Dermis blood vessel endothelial cell (primary cell): ENCODE data around the gene SH3RF3. TPM values are rescaled to one million over a fixed set of nuclear protein-coding genes. Genes with fewer than 3 reads are reported as not detected.
A peak's percentile ranks its signal among the peaks of the same experiment; 100 is the strongest.

Source experiments
- DNase-seq: peaks from one replicate; pipeline ENCODE4 v3.0.0; 2010
- total RNA-seq: library from RNA; depleted of rRNA; stranded (reverse); fragments of >200 nt; gene quantifications from 2 replicates; pipeline ENCODE4 v1.2.3, GENCODE V29; 2014

The SH3RF3 gene
- total RNA-seq, 1 donor from 2014 or later, result 7.7 TPM

GRCh38 chr2:109264595-109265328 lies 135.8 kb downstream of the SH3RF3 start:
- DNase-seq, result no peak

- DNase-seq, result no peak
Measured at GRCh38 chr2:109265369-109265768, 136.4 kb downstream of the SH3RF3 start.

GRCh38 chr2:109265953-109266352 lies 136.9 kb downstream of the SH3RF3 start:
- no peak for DNase-seq

- DNase-seq, result no peak
Measured at GRCh38 chr2:109266496-109266895, 137.5 kb downstream of the SH3RF3 start.

GRCh38 chr2:109266998-109267854 lies 138.2 kb downstream of the SH3RF3 start:
- peak; percentile 91 for DNase-seq

- no peak for DNase-seq
Measured at GRCh38 chr2:109268916-109269315, 139.9 kb downstream of the SH3RF3 start.

GRCh38 chr2:109269706-109270504 lies 140.9 kb downstream of the SH3RF3 start:
- no peak for DNase-seq

GRCh38 chr2:109270505-109271312 lies 141.7 kb downstream of the SH3RF3 start:
- peak; percentile 48 for DNase-seq

GRCh38 chr2:109271920-109272319 lies 142.9 kb downstream of the SH3RF3 start:
- no peak for DNase-seq

GRCh38 chr2:109272461-109272860 lies 143.5 kb downstream of the SH3RF3 start:
- DNase-seq, result no peak

GRCh38 chr2:109275120-109276012 lies 146.4 kb downstream of the SH3RF3 start:
- peak; percentile 91 for DNase-seq

- no peak for DNase-seq
Measured at GRCh38 chr2:109277406-109277805, 148.4 kb downstream of the SH3RF3 start.

GRCh38 chr2:109279243-109279860 lies 150.3 kb downstream of the SH3RF3 start:
- peak; percentile 71 for DNase-seq

- DNase-seq, result peak; percentile 50
Measured at GRCh38 chr2:109280804-109281203, 151.8 kb downstream of the SH3RF3 start.

- no peak for DNase-seq
Measured at GRCh38 chr2:109282360-109282759, 153.4 kb downstream of the SH3RF3 start.

GRCh38 chr2:109282865-109283264 lies 153.9 kb downstream of the SH3RF3 start:
- no peak for DNase-seq

GRCh38 chr2:109284826-109285225 lies 155.8 kb downstream of the SH3RF3 start:
- DNase-seq, result peak; percentile 63

- no peak for DNase-seq
Measured at GRCh38 chr2:109285244-109285651, 156.2 kb downstream of the SH3RF3 start.

- DNase-seq, result no peak
Measured at GRCh38 chr2:109287413-109287812, 158.4 kb downstream of the SH3RF3 start.

- no peak for DNase-seq
Measured at GRCh38 chr2:109287838-109288237, 158.8 kb downstream of the SH3RF3 start.
